Testis (tissue), 2 donors: Measurements from ENCODE around the gene ARHGEF3.

Experiments
- CTCF ChIP-seq, 3 experiments: fragments of 450-650 bp in 2 of 3; fragments of 200-600 bp in 1 of 3; sonication (generic) in 1 of 3; IDR thresholded peaks; one replicate each; pipeline ENCODE4 v1.5.1; 2016 to 2019; ENCODE audit warnings: antibody characterized with exemption in 3 of 3, mild to moderate bottlenecking in 2 of 3, moderate library complexity in 1 of 3
- POLR2A ChIP-seq: fragments of 450-650 bp; IDR thresholded peaks from one replicate; pipeline ENCODE4 v1.6.1; 2017; ENCODE audit warnings: antibody characterized with exemption, mild to moderate bottlenecking, moderate library complexity

- TF ChIP-seq CTCF (IDR thresholded peaks at IDR 0.05) = no peak
- TF ChIP-seq POLR2A = no peak
Measured at GRCh38 chr3:56795097-56795828, 6.5 kb downstream of the ARHGEF3 start.
